GM10847 (cell line): ENCODE results near the gene MRPL41.

ENCODE experiments used
- POLR2A ChIP-seq: IDR thresholded peaks from 2 replicates; pipeline ENCODE4 v1.6.1; 2011; ENCODE audit not compliant: insufficient read length; ENCODE audit errors: extremely low read depth

Gene MRPL41

GRCh38 chr9:137593176-137593575 lies 41.5 kb downstream of the MRPL41 start:
- no peak for TF ChIP-seq POLR2A

- no peak for TF ChIP-seq POLR2A
Measured at GRCh38 chr9:137598943-137599342, 47.3 kb downstream of the MRPL41 start.
